Astrocyte of the spinal cord (primary cell): Measurements from ENCODE around the gene FGF7.
"Not testable (repeated sequence)": the region's sequence is repeated elsewhere in the genome, so short reads cannot be mapped to it uniquely, and the experiment has no call there.

ENCODE experiments used
- DNase-seq: peaks from one replicate; pipeline ENCODE4 v3.0.0; 2011; ENCODE audit warnings: low read depth, low spot score
- H3K4me3 ChIP-seq: 2 replicates; pipeline ENCODE4 v1.5.1; 2011; ENCODE audit warnings: low read depth, mild to moderate bottlenecking, low read length, moderate library complexity
- in situ Hi-C: cut with HindIII; loops from 2 replicates; pipeline ENCODE4 v1.10.0; 2017; ENCODE audit warnings: low sequenced_read_pairs
- TF ChIP-seq, protein P1 (sequence below): IDR thresholded peaks from 2 replicates; pipeline ENCODE4 v1.5.1; 2012; ENCODE audit warnings: low read depth, mild to moderate bottlenecking, low read length, inconsistent platforms

Gene FGF7

DNA sequence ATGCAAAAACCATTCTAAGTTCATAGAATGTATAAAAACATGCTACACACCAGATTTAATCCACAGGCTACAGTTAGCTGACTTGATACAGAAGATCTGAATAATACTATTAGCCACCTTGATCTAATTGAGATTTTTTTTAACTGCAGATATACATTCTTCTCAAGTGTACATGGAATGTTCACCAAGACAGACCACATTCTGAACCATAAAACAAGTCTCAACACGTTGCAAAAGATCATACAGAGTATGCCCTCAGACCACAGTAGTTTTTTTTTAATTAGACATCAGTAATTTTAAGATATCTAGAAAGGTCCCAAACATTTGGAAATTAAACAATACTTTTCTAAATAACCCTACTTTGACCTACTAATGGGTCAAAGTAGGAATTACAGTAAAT, 83.3 kb downstream of the FGF7 start:
- DNase-seq, result no peak
- H3K4me3 ChIP-seq, result no peak overlapping the region
- TF ChIP-seq, protein P1, sequence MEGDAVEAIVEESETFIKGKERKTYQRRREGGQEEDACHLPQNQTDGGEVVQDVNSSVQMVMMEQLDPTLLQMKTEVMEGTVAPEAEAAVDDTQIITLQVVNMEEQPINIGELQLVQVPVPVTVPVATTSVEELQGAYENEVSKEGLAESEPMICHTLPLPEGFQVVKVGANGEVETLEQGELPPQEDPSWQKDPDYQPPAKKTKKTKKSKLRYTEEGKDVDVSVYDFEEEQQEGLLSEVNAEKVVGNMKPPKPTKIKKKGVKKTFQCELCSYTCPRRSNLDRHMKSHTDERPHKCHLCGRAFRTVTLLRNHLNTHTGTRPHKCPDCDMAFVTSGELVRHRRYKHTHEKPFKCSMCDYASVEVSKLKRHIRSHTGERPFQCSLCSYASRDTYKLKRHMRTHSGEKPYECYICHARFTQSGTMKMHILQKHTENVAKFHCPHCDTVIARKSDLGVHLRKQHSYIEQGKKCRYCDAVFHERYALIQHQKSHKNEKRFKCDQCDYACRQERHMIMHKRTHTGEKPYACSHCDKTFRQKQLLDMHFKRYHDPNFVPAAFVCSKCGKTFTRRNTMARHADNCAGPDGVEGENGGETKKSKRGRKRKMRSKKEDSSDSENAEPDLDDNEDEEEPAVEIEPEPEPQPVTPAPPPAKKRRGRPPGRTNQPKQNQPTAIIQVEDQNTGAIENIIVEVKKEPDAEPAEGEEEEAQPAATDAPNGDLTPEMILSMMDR, result no peak
- in situ Hi-C loops, result no loop called here

DNA sequence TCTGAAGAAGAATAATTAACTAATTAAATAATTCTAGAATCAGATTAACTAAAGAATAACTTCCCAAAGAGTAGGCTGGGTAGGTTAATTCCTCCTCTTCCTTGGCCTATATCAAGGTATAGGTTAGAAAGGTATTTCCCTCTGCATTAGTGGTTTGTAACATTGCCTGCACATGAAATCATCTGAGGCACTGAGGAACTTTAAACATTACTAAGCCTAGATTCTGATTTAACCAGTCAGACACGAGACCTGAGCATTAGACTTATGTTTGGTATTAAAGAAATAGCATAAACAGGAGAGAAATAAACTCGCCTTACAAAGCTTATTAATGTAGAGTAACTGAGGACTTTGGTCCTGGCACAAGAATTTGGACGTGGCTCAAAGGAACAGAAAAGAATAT, 84.2 kb downstream of the FGF7 start:
- in situ Hi-C loops, result no loop called here
- TF ChIP-seq, protein P1, result no peak
- no peak for DNase-seq
- H3K4me3 ChIP-seq, result no peak overlapping the region

DNA sequence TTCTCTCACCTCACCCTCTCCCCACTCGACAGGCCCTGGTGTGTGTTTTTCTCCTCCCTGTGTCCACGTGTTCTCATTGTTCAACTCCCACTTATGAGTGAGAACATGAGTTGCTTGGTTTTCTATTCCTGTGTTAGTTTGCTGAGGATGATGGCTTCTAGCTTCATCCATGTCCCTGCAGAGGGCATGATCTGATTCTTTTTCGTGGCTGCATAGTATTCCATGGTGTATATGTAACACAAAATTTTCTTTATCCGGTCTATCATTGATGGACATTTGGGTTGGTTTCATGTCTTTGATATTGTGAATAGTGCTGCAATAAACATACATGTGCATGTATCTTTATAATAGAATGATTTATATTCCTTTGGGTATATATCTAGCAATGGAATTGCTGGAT, 89.7 kb downstream of the FGF7 start:
- in situ Hi-C loops, H3K4me3 ChIP-seq, DNase-seq: not testable (repeated sequence)

DNA sequence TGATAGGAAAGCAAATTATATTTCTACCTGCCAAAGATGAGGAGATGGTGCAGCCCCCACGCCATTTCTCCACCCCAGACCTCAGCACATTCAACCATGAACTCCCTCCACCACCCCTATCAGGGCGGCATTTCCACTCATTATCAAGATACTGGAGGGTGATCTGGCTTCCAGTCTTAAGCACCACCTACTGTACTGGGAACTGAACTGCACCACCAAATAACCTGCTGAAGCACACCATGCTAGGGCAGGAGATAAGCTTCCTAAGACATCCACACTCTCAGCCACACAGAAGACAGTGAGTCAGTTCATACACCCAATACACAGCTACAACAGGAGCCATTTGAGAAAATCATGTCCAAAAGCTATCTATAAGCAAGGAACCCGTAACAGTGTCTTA, 98.8 kb downstream of the FGF7 start:
- no peak overlapping the region for H3K4me3 ChIP-seq
- TF ChIP-seq, protein P1, result no peak
- in situ Hi-C loops, result no loop called here
- DNase-seq, result no peak

DNA sequence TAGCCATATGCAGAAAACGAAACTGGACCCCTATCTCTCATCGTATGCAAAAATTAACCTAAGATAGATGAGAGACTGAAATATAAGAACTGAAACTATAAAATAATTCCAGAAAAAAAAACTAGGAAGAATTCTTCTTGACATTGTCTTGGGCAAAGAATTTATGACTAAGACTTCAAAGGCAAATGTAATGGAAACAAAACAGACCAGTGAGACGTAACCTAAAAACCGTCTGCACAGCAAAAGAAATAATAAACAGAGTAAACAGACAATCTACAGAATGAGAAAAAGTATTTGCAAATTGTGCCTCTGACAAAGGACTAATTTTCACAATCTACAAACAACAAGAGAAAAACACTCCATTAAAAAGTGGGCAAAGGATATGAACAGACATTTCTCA, 105.2 kb downstream of the FGF7 start:
- H3K4me3 ChIP-seq, result no peak overlapping the region
- TF ChIP-seq, protein P1, result no peak
- no peak for DNase-seq
- in situ Hi-C loops, result no loop called here

DNA sequence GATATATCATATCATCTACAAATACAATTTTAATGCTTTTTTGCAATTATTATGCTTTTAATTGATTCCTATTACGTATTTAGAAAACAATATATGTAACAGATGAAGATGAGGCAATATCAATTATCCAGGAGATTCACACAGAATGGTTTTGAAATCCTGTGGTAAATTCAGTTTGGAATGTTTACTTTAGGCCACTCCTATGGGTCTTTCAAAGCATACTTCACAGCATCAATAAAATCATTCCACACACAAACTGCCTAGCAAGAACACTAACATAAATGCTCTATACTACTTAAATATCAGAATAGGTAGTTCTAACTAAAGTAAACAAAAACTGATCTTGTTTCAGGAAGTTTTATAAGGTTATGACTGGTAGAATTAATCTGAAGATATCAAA, 107.0 kb downstream of the FGF7 start:
- no peak for DNase-seq
- TF ChIP-seq, protein P1, result no peak
- in situ Hi-C loops, result no loop called here
- no peak overlapping the region for H3K4me3 ChIP-seq
